AG09319 (cell line): ENCODE results near the gene CIZ1.

Source experiments
- DNase-seq: peaks from one replicate; pipeline ENCODE4 v3.0.0-alpha.2; 2010; ENCODE audit warnings: low read depth; ENCODE audit errors: extremely low read depth
- CTCF ChIP-seq: IDR thresholded peaks from 2 replicates; pipeline ENCODE4 v1.5.1; 2011; ENCODE audit warnings: low read depth, mild to moderate bottlenecking, inconsistent platforms, low read length, moderate library complexity

CIZ1 gene

DNA sequence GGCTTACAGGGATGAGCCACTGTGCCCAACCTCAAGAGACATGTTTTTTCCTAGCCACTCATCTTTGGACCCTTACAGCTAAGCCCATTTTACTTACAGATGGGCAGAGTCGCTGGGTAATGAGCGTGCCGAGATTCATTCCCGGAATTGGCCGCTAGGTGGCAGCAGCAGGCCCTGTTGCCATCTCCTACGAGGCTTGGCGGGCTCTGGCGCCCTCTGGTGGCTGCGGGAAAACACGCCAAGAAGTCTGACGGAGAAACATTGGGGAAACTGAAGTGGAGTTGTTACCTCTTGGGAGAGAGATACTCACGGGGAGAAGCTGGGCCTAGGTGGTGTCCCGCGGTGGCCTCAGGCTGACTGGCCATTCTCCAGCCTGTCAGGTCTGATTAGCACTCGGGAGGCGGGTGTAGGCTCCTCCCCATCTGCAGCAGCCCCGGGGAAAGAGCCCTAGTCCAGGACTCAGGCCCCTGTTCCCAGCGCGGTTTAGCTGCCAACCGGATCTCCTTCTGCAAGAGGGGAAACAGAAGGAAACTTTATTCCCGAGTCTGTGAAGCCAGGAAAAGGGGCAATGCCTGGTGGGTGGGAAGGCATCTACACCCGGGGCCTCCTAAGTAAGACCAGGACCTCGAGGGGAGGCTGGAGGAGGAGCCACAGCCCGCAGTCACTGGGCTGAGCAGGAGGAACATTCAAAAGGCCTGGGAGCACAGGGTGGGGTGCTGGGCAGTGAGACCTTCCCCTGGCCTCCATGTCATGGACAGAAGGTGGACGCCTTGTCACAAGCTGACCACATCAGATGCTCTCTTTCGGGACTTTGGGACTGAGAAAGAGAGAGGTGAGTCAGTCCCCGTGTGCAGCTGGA, 73.5 kb downstream of the CIZ1 start:
- no peak; the same call in none of the 2 replicates for TF ChIP-seq CTCF
- peak; percentile 59 for DNase-seq

GRCh38 chr9:128116104-128117083, 75.0 kb downstream of the CIZ1 start:
- DNase-seq, result no peak
- no peak for TF ChIP-seq CTCF
